NOMO-1 treated with DMSO at 0.1 percent for 48 hours (cell line): Measurements from ENCODE around the gene KLHL3.
"Not testable (repeated sequence)": the region's sequence is repeated elsewhere in the genome, so short reads cannot be mapped to it uniquely, and the experiment has no call there.

Source experiments
- DNase-seq: peaks from one replicate; lab custom pipeline; 2025; ENCODE audit not compliant: unreplicated experiment; lab: John Stamatoyannopoulos, UW

Gene KLHL3, protein sequence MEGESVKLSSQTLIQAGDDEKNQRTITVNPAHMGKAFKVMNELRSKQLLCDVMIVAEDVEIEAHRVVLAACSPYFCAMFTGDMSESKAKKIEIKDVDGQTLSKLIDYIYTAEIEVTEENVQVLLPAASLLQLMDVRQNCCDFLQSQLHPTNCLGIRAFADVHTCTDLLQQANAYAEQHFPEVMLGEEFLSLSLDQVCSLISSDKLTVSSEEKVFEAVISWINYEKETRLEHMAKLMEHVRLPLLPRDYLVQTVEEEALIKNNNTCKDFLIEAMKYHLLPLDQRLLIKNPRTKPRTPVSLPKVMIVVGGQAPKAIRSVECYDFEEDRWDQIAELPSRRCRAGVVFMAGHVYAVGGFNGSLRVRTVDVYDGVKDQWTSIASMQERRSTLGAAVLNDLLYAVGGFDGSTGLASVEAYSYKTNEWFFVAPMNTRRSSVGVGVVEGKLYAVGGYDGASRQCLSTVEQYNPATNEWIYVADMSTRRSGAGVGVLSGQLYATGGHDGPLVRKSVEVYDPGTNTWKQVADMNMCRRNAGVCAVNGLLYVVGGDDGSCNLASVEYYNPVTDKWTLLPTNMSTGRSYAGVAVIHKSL

DNA sequence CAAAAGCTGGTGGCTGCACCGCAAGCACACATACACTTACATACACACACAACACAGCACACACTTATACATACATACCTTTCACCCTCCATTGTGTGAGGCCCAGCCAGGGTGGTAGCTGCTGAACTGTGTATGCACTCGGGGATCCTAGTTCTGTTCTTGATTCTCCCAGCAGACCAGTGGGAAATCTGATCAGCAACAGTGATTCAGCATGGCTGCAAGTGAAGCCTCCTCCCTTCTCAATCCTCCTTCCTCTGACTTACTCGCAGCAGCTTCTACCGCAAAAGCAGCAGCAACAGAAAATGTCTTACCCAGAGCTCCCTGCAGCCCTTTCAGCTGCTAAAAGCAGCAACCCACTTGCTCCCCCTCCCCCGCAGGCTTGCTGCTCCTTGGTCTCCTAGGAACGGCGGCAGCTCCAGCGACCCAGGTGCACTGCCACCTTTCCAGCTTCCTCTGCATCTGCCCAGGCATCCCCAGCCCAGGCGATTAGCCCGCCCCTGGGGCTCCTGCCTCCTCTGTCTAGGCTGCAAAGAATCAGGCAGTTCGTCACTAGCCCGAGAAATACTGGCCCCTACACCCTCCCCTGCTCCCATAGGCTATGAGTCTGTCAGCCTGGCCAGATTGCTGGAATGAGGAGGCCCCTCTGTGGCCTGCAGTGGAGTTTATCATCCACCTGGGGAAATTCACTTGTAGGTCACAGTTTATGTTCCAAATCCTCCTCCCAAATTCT is at the start of gene KLHL3:
Gene KLHL3 (minus strand): TSS at position 535 of the 730 bp plus-strand sequence. CDS start 443 bp downstream, at position 92.
- DNase-seq = no peak

GRCh38 chr5:137782984-137783536 is 47.2 kb upstream of the KLHL3 start:
- no peak for DNase-seq

DNA sequence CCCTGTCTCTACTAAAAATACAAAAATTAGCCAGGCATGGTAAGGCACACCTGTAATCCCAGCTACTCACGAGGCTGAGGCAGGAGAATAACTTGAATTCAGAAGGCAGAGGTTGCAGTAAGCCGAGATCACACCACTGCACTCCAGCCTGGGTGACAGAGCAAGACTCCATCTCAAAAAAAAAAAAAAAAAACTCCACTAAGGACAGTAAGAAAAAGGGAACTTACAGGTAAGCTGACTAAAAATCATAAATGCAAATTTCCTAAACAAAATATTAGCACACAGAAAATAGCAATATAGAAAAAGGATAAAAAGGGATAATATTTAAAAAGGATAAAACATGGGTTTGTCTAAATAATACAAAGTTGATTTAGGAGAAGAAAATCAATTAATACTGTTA is 46.2 kb upstream of the KLHL3 start:
- DNase-seq = no peak

- peak; percentile 41 for DNase-seq
These were observed 43.1 kb upstream of the KLHL3 start for GRCh38 chr5:137778772-137779564.

DNA sequence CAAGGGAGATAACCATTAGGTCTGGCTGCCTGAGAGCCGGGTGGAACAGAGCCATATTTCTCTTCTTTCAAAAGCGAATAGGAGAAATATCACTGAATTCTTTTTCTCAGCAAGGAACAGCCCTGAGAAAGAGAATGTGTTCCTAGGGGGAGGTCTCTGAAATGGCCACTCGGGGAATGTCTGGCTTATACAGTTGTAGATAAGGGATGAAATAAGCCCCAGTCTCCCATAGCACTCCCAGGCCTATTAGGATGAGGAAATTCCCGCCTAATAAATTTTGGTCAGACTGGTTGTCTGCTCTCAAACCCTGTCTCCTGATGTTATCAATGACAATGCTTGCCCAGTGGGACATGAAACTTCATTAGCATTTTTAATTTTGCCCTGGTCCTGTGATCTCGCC is 32.0 kb upstream of the KLHL3 start:
- DNase-seq = not testable (repeated sequence)

- DNase-seq = no peak
These were observed 25.7 kb upstream of the KLHL3 start for GRCh38 chr5:137761566-137761965.

- DNase-seq = no peak
These were observed 25.0 kb upstream of the KLHL3 start for GRCh38 chr5:137760719-137761516.

GRCh38 chr5:137760294-137760693 is 24.4 kb upstream of the KLHL3 start:
- no peak for DNase-seq

GRCh38 chr5:137758715-137759306 is 22.9 kb upstream of the KLHL3 start:
- no peak for DNase-seq

GRCh38 chr5:137758121-137758520 is 22.2 kb upstream of the KLHL3 start:
- no peak for DNase-seq

GRCh38 chr5:137757634-137758033 is 21.7 kb upstream of the KLHL3 start:
- DNase-seq = no peak

DNA sequence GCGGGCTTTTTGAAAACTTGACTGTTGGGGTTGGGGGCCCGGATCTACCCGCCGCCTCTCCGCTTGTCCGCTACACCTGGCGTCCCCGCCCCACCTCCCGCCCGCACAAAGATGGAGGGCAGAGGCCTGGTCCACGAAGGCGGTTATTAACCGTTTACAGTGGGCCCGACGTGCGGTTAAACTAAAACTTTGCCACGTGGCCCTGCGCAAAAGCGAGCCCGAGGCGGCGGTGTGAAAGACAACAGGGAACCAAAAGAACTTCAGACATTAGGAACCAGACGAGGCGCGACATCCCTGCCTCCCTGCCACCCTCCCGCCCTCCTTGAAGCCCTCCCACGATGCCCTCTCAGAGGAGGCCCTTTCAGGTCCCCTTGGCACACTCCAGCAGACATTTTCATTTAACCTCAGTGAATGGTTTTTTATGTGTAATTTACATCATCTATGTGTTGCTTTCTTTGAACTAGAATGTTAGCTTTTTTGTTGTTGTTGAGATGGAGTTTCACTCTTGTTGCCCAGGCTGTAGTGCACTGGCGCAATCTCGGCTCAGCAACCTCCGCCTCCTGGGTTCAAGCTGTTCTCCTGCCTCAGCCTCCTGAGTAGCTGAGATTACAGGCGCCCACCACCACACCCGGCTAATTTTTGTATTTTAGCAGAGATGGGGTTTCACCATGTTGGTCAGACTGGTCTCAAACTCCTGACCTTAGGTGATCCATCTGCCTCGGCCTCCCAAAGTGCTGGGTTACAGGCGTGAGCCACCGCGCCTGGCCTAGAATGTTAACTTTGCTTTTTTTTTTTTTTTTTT is 19.3 kb upstream of the KLHL3 start:
- no peak for DNase-seq

DNA sequence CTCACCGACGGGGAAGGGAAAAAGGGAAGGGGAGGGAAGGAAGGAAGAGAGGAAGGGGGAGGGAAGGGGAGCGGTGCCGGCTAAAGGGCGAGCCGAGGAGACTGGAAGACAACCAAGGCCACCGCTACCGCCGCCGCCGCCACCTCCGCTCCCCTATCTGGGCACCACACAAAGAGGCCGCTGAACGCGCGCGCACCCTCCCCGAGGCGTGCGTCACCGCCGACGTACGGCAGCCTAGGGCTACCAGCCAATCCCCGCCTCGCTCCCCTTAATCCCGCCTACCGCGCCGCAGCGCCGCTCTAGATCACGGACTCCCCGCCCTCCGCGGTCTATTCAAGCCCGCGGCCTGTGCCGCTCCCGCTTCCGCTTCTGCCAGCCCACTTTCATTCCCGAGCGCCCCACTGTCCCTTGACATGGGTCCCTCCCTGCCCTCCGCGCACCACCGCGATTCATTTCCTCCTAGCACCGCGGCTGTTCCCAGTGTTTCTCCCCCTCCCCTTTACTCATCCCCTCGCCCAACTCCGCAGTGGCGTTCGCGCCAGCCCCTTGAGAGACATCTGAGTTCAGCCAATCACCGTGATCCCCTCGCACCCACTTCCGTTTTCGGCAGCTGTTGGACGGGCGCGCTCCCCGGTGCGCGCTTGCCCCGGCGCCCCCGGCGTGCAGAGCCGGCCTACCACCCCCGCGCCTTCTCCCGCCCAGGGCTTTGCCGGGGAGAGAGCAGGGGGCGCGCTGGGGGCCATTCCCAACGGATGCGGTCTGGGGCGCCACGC is 18.5 kb upstream of the KLHL3 start, which contains the start of gene HNRNPA0:
Gene HNRNPA0 (minus strand): TSS at position 176 of the 773 bp plus-strand sequence. CDS start 297 bp downstream, outside the sequence.
- DNase-seq = peak; percentile 96

DNA sequence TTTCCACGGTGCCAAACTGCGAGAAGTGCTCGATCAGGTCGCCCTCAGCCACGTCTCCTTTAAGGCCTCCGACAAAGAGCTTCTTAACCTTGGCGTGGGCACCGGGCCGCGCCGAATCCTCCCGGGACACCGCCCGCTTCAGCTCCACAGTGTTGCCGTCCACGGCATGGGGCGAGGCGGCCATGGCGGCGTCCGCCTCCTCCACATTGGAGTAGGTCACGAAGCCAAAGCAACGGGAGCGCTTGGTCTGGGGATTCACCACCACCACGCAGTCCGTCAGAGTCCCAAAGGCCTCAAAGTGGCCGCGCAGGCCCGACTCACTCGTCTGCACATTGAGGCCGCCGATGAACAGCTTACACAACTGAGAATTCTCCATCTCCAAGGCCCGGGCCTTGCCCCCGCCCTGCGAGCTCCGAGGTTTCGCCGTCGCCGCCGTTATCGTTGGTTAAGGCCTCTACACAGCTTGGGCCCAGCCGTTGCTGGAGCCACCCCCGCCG is 17.9 kb upstream of the KLHL3 start:
- DNase-seq = no peak

DNA sequence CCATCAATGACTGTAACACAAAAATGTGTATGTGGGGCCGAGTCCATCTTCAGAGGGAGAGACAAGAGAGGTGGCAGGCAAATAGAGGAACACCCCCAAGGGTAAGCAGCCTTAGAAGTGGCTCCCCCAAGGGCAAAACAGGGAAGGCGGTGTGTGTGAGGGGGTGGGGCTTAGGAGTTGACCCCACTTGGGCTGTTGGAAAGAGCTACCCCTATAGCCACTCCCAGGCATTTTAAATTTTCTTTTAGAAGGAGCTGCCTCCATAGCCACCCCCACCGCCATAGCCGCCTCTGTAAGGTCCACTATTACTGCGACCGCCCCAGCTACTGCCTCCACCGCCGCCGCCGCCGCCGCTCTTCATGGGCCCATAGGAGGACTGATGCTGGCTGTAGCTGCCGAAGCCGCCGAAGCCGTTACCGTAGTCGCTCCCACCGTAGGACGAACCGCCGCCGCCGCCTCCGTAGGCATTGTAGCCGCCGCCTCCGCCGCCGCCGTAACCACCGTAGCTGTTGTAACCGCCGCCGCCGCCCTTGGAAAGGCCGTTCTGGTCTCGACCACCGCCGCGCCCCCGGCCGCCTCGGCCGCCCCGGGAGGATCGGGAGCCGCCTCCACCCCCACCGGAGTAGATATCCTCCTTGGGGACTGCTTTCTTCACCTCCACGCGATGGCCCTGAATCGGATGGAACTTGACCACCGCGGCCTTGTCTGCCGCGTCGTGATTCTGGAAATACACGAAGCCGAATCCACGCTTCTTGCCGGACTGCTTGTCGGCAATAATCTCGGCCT is 17.2 kb upstream of the KLHL3 start:
- DNase-seq = peak; percentile 37

- peak; percentile 53 for DNase-seq
These were observed 16.1 kb upstream of the KLHL3 start for GRCh38 chr5:137751869-137752491.
